NCI-H187 treated with DMSO at 0.1 percent for 48 hours (cell line): ENCODE measurements around the gene YWHAE.
"Not testable (repeated sequence)": the region's sequence is repeated elsewhere in the genome, so short reads cannot be mapped to it uniquely, and the experiment has no call there.

Source experiments
- DNase-seq: peaks from one replicate; lab custom pipeline; 2025; lab: John Stamatoyannopoulos, UW

The YWHAE gene

GRCh38 chr17:1373707-1374237 lies 26.2 kb downstream of the YWHAE start:
- no peak for DNase-seq

- no peak for DNase-seq
These were observed 27.4 kb downstream of the YWHAE start for GRCh38 chr17:1372618-1373017.

- no peak for DNase-seq
These were observed 28.0 kb downstream of the YWHAE start for GRCh38 chr17:1371893-1372590.

DNA sequence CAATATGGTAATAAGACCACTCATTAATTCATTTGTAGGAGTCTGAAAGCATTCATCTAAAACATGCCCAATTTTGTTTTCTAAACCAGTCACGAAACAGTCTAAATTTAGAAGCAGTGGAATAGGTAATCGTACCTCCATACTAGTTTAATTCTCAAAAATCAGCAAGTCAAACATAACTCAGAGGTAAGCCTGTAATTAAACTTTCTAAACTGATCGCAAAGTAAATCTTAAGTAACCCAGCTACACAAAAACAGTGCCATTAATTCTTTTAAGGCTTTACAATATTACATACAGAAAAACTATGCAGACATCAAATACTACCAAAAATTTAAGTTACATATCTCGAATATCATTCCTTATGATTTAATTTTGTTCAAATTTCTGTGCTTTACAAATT lies 31.4 kb downstream of the YWHAE start:
- no peak for DNase-seq

DNA sequence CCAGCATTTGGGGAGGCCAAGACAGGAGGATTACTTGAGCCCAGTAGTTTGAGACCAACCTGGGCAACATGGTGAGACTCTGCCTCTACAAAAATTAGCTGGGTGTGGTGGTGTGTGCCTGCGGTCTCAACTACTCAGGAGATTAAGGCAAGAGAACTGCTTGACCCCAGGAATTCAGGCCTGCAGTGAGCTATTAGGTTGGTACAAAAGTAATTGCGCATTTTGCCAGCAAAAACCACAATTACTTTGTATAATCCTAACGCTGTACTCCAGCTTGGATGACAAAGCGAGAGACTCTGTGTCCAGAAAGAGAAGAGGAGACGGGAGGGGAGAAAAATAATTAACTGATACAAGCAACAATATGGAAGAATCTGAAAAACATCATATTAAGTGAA lies 32.7 kb downstream of the YWHAE start:
- no peak for DNase-seq

DNA sequence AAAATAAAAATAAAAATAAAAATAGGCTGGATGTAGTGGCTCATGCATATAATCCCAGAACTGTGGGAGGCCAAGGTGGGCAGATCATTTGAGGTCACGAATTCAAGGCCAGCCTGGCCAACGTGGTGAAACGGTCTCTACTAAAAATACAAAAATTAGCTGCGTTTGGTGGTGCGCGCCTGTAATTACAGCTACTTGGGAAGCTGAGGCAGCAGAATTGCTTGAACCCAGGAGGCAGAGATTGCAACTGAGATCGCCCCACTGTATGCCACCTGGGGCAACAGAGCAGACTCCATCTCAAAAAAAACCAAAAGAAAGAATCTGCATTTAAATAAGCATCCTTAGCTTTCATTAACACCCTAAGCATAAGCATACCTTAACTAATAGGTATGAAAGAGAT lies 33.8 kb downstream of the YWHAE start:
- DNase-seq, result no peak

GRCh38 chr17:1365445-1366039 lies 34.5 kb downstream of the YWHAE start:
- DNase-seq, result peak; percentile 1

GRCh38 chr17:1362964-1363363 lies 37.1 kb downstream of the YWHAE start:
- DNase-seq, result no peak

GRCh38 chr17:1362065-1362848 lies 37.8 kb downstream of the YWHAE start:
- DNase-seq, result no peak

- DNase-seq, result no peak
These were observed 39.0 kb downstream of the YWHAE start for GRCh38 chr17:1360975-1361374.

GRCh38 chr17:1360315-1360714 lies 39.7 kb downstream of the YWHAE start:
- not testable (repeated sequence) for DNase-seq

GRCh38 chr17:1354030-1354429 lies 46.0 kb downstream of the YWHAE start:
- DNase-seq, result no peak

GRCh38 chr17:1352530-1352929 lies 47.5 kb downstream of the YWHAE start:
- not testable (repeated sequence) for DNase-seq

DNA sequence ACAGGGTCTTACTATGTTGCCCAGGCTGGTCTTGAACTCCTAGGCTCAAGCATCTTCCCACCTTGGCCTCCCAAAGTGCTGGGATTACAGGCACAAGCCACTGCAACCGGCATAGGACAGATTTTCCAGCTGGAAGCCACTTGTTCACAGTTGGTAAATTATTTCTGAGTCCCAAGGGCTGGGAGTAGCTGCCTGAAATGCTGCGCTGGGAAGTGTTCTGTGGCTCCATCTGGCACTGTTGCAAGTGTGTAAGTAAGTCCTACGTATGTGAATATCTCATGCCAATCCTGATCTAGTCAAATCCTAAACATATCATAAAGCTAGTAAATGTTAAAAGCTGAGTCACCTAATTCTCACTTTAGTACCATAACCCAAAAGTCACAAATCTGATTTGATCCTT lies 48.1 kb downstream of the YWHAE start:
- DNase-seq, result no peak

DNA sequence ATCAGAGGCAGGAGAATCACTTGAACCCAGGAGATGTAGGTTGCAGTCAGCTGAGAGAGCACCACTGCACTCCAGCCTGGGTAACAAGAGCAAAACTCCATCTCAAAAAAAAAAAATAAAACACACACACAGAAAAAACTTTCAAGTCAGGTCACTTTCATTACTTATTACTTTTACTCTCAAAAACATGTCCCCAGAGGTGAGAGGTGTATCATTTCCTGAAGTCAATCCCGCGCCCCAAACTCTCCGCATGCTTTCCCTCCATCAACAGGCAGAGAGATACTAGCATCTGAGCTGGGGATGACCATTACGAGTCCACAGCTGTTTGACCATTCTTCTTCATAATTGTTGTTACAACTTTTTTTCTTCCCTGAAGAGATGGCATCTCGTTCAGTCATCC lies 48.7 kb downstream of the YWHAE start:
- no peak for DNase-seq

DNA sequence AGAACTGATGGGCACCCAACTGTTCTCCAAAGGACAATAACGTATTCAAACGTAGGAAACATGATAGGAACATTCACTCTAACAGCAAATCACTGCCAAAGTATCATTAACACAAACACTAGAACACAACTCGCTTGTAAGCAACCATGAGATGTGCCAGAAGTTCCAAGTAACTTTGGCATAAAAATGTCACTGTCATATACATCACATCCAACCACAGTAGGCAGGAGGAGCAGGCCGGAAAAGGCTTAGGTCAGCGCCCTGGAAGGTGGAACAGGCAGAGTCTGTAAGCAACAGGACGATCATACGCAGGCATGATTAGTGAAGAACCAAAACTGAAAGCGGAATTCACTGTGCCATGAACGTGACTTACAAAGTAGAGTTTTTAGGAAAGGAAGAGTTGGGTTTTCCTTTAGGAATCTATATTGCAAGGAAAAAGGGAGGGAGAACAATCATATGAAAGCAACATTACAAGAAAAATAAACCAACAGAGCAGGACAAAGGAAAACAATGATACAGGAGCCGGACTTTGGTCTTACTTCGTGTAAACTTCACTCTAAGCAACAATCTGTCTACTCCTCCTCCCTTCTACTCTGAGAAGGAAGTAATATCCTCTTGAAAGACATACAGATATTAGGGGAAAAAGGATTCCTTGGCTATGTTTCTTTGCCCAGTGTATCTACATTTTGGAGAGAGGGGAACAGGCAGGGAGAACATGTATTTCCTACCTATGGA lies 52.3 kb downstream of the YWHAE start:
- DNase-seq, result no peak

- no peak for DNase-seq
These were observed 55.5 kb downstream of the YWHAE start for GRCh38 chr17:1344521-1344920.

DNA sequence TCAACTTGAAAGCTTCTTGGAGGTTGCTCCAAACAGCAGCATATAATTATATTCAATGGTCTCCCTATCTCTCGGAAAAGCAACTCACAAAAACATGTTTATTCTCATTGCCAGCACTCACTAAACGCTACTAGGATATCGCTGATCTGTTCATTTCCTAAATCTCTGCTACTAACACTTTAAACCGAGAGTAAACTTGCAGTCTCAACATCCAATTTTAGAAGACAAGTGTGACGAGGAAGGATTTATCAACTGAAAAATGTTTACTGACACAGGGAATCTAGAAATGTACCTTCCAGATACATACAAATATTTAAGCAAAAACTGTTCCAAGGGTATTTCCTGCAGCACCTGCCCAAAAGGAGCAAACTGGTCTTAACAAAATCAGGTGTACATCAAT lies 56.5 kb downstream of the YWHAE start:
- no peak for DNase-seq

DNA sequence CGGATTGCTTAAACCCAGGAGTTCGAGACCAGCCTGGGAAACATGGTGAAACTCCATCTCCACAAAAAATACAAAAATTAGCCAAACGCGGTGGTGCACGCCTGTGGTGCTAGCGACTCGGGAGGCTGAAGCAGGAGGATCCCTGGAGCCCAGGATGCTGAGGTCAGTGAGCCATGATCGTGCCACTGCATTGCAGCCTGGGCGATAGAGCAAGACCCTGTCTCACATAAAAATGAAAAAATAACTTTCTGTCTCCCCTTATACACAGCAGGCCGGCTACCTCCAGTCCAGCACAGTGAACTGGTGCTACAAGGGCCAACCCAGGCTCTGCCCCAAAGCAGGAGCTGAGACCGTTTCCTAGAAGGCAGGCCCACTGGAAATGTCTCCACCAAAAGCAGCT lies 59.7 kb downstream of the YWHAE start:
- no peak for DNase-seq

GRCh38 chr17:1331708-1332107 lies 68.3 kb downstream of the YWHAE start:
- DNase-seq, result no peak

- DNase-seq, result no peak
These were observed 70.2 kb downstream of the YWHAE start for GRCh38 chr17:1329745-1330343.

- DNase-seq, result no peak
These were observed 71.6 kb downstream of the YWHAE start for GRCh38 chr17:1328437-1328836.
